Cerebellar cortex (tissue), 1 donor: ENCODE measurements around the gene JAZF1.
"Not testable (repeated sequence)": the region's sequence is repeated elsewhere in the genome, so short reads cannot be mapped to it uniquely, and the experiment has no call there.

Source experiments
- DNase-seq: peaks from one replicate; pipeline ENCODE4 v3.0.0-alpha.2; 2015; ENCODE audit warnings: low spot score

The JAZF1 gene

GRCh38 chr7:27910326-27910725 lies 270.3 kb downstream of the JAZF1 start:
- DNase-seq = no peak

GRCh38 chr7:27908534-27909165 lies 271.9 kb downstream of the JAZF1 start:
- no peak for DNase-seq

DNA sequence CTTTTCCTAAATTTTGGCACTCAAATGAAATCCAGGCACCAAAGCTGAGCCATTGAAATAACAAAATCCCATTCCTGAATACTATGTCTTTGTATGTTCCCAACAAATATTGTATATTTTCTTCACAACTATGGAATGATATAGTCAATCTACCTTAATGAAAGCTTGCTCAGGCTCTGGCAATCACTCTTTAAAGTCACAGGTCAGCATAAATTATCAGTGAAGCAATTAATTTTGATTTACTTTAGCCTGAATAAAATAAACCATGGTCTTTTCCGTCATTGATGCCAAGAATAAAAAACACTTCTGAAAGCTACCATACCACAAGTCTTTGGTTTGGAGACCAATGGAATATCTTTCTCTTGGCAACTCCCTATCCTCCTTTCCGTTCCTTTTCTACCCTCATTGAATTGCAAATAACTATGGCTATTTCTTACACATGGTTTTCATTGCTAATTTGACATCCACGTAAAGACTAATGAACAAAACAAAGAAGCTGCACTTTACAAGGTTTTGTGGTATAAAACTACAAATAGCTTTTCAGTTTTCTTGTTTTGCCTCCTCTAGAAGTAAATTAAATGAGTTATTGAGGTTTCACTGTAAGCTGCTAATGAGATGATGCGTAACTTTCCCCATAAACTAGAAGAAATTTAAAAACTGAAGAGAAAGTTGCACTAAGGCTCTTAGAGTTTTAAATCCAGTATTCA lies 274.1 kb downstream of the JAZF1 start:
- DNase-seq = no peak

GRCh38 chr7:27905951-27906350 lies 274.6 kb downstream of the JAZF1 start:
- no peak for DNase-seq

DNA sequence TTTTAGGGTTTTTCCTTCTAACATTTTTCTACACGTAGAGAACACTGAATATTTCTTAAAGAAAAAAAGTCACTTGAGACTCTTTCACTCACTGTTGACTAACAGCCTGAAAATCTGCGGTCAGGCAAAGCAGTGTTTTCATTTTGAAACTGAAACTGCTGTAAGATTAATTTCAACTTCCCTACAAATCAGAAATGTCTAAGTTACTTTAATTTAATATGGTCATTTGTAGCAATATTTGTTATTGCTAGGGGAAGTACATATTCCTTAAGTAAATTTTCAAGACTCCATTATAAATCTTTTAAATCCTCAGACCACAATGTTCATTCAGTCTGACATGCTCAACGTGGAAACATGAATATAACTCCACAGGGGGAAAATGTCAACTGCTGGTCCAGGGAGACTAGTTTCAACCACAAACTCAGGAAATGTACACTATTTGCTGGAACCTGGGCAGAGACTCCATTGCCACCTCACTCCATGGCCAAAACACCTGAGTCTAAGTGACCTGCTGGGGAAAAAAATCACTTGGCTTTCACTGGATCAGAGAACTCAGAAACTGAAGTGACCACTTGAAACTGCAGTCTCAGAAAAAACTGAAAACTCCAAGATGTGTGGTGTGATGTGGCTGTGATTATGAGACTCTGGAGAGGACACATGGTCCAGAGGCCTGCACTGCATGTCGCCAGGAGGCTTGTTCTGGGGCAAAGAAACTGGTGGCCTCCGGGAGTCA lies 279.4 kb downstream of the JAZF1 start:
- no peak for DNase-seq

- no peak for DNase-seq
Observed at GRCh38 chr7:27900006-27900405, 280.6 kb downstream of the JAZF1 start.

GRCh38 chr7:27899601-27900000 lies 281.0 kb downstream of the JAZF1 start:
- no peak for DNase-seq

- no peak for DNase-seq
Observed at GRCh38 chr7:27897441-27897847, 283.2 kb downstream of the JAZF1 start.

DNA sequence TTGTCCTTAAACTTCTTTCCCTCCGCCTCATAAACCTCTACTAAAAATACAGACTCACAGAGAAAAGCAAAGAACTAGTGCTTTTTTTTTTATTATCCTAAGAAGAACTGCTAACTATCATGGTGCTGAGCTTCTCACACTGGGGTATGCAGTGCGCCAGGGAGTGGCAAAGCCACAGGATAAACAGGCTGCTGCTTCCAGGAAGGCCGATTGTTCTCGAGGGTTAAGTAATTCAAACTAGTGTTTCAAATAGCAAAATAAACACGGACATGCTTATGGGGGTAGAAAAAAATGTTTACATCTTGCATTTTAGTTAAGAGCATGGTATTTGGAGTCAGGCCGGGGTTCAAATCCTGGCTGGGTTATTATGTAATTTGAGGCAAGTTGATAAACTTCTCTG lies 283.6 kb downstream of the JAZF1 start:
- no peak for DNase-seq

DNA sequence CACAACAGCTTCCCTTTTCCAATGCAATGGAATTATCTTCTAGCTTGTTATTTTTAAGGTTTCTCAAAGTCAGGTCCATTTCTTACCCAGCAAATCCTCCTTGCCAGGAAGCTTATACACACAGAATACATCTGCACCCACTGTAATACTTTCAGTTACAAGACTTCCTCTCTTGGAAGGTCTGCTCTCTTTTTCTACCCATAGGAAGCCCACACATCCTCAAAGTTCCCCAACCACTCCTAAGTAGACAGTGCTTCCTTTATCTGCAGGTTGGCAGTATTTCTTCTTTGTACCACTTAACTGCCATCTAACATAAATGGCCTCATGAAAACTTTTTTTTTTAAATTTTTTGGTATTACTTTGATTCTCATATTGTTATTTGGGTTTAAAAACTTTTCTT lies 285.0 kb downstream of the JAZF1 start:
- DNase-seq = no peak

GRCh38 chr7:27890205-27890849 lies 290.3 kb downstream of the JAZF1 start:
- no peak for DNase-seq

DNA sequence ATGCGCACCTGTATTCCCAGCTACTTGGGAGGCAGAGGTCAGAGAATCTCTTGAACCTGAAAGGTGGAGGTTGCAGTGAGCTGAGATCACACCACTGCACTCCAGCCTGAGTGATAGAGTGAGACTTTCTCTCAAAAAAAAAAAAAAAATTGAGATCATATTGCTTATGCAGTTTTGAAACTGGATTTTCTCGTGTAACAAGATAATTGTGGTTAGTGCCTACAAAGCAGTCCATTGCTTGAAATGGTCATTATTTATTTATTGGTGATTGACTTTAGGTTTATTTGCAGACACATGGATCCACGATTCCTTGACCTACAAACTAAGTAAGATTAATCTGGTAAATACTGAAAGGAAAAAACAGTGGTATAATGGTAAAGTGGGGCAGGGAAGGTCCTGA lies 290.8 kb downstream of the JAZF1 start:
- no peak for DNase-seq

DNA sequence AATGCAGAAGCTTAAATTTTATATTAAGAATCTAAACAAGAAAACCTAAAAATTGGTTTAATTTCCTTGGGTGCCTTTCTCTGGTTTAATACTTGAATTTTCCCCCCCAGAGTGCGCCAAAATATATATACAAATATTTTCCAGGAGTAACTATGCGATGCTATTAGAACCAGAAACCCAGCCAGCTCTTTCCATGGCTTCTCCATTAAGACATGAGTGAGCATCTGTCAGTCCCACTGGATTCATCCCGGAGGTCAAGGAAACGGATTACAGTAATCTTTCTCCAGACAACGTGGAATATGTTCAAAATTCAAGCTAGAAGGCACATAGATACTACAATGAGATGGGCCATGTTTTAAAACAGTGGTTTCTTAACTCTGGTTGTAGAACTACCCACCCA lies 291.9 kb downstream of the JAZF1 start:
- DNase-seq = no peak

- DNase-seq = not testable (repeated sequence)
Observed at GRCh38 chr7:27886710-27887109, 293.9 kb downstream of the JAZF1 start.

DNA sequence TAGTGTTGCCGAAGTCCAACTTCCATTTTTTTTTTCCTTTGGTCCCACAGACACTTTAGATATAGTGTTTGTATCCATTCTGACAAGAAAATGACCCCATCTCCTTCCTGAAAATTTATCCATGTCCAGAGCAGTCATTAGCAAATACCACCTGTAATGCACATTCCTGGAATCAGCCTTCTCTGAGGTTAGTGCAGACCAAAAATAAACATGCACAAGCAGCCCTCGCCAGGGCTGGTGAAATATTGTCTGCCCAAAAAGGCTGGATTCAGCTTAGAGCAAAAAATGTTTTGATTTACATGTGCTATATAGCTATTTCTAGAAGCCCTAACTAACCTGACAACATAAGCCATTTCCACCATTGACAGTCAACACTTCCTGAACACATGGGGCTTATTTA lies 294.9 kb downstream of the JAZF1 start:
- no peak for DNase-seq

- DNase-seq = no peak
Observed at GRCh38 chr7:27883696-27884095, 296.9 kb downstream of the JAZF1 start.

DNA sequence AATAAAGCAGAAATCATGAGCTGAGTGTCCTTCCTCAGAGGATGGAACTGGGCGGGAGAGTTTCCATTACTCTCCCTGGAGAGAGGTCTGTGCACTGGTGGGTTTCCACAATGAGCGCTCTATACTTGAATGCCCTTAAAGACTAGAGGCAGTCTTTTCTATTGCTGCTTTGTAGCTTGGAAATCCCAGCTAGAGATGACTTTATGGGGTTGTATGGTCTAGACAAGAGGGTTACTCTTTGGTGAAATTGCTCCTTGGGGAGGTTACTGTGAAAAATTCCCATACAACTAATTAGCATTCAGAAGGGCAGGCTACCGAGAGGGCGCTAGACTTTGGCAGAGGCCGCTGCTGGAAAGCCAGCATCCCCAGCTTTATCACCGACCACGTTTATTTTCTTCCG lies 303.8 kb downstream of the JAZF1 start:
- no peak for DNase-seq

DNA sequence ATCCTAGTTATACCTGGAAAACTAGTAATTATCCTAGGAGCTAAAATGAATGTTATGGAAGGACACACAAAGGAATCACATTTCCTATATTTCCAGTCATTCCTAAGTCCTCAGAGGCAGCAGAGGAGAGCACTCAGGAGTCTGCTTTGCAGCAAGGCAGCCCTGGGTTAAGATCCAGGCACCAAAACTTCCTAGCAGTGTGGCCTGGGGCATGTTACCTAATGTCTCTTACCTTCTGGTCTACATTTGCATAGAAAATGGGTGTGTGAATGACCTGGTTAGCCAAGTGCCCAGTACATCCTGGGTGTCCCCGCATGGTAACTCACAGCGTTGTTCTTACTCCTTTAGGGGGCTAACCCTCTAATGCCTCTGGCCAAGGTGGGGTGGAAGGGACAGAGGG lies 304.8 kb downstream of the JAZF1 start:
- DNase-seq = no peak

GRCh38 chr7:27875061-27875460 lies 305.5 kb downstream of the JAZF1 start:
- no peak for DNase-seq

- DNase-seq = peak; percentile 11
Observed at GRCh38 chr7:27873981-27874957, 306.3 kb downstream of the JAZF1 start.
